K562 (cell line): ENCODE data around the gene MKS1. TPM values are rescaled to one million over a fixed set of nuclear protein-coding genes. Genes with fewer than 3 reads are reported as not detected.

Source experiments
- ATAC-seq: fragments of 200-7000 bp; cut with Tn5 transposase; 3 replicates; pipeline ENCODE4 v1.9.1; 2020; ENCODE audit warnings: moderate library complexity
- BruUV-seq: library from RNA; stranded (reverse); fragments of 400-500 nt; replicated peaks from 2 replicates; lab custom pipeline; 2021; lab: Mats Ljungman, UMichigan
- CTCF ChIA-PET: fragments of 300-600 bp; formaldehyde crosslinking; extraction: SDS; loops from one replicate; lab custom pipeline; 2021; ENCODE audit warnings: low intra/inter-chr PET ratio; lab: Yijun Ruan, JAX
- POLR2A ChIA-PET: fragments of 300-600, 350-650 bp; sonication (Branson Sonifier 250); formaldehyde crosslinking; extraction: SDS; loops from one replicate; lab custom pipeline; 2021; ENCODE audit warnings: antibody characterized with exemption, inconsistent platforms; lab: Yijun Ruan, JAX
- DNase-seq, 4 experiments: peaks; one replicate each; pipeline versions ENCODE4 v3.0.0 to v3.0.0-alpha.2; 2011 to 2018; ENCODE audit warnings: low spot score in 3 of 4, mixed read lengths in 3 of 4; ENCODE audit errors: extremely low read depth in 1 of 4
- FAIRE-seq: peaks from 2 replicates; lab custom pipeline; 2011; peaks lifted over from hg19 to GRCh38; lab: Jason Lieb, UNC
- H2AFZ ChIP-seq: 2 replicates; pipeline ENCODE4 v1.6.0; 2011; ENCODE audit warnings: low read depth, low read length, control low read depth, inconsistent platforms
- H3K27ac ChIP-seq: fragments of 200-600 bp; 3 replicates; pipeline ENCODE4 v1.8.0; 2011; ENCODE audit warnings: low read depth, mild to moderate bottlenecking, control low read depth, inconsistent platforms, low read length, moderate library complexity, mixed read lengths; ENCODE audit errors: extremely low read depth
- H3K27me3 ChIP-seq, 2 experiments: fragments of 300-600 bp in 1 of 2; 2 replicates in 1 of 2; 3 replicates in 1 of 2; pipeline versions ENCODE4 v1.6.0 to v1.8.0; 2011; ENCODE audit warnings: inconsistent platforms in 2 of 2, low read length in 2 of 2, mild to moderate bottlenecking in 1 of 2, mixed read lengths in 1 of 2, moderate library complexity in 1 of 2; ENCODE audit not compliant: control insufficient read depth in 2 of 2, insufficient read depth in 2 of 2
- H3K36me3 ChIP-seq: fragments of 300-600 bp; 3 replicates; pipeline ENCODE4 v1.8.0; 2011; ENCODE audit warnings: mild to moderate bottlenecking, low read length, inconsistent platforms; ENCODE audit not compliant: control insufficient read depth, insufficient read depth
- H3K4me1 ChIP-seq, 2 experiments: fragments of 200-600 bp in 1 of 2; replicated peaks in 1 of 2; 2 replicates in 1 of 2; 3 replicates in 1 of 2; pipeline versions ENCODE4 v1.5.1 to v1.8.0; 2011; ENCODE audit warnings: inconsistent platforms in 2 of 2, low read length in 2 of 2, mild to moderate bottlenecking in 1 of 2, mixed read lengths in 1 of 2, moderate library complexity in 1 of 2; ENCODE audit not compliant: control insufficient read depth in 2 of 2, insufficient read depth in 2 of 2
- H3K4me2 ChIP-seq: 2 replicates; pipeline ENCODE4 v1.6.1; 2011; ENCODE audit warnings: low read length, control low read depth, inconsistent platforms, mixed read lengths; ENCODE audit not compliant: insufficient read depth
- H3K4me3 ChIP-seq: fragments of 200-600 bp; sonication (generic), shearing (Covaris generic); 2 replicates; pipeline ENCODE4 v1.5.1; 2016; ENCODE audit warnings: control low read depth, inconsistent platforms
- H3K79me2 ChIP-seq: fragments of 200-600 bp; 3 replicates; pipeline ENCODE4 v1.8.0; 2011; ENCODE audit warnings: low read length, inconsistent platforms; ENCODE audit not compliant: control insufficient read depth, insufficient read depth
- H3K9ac ChIP-seq, 2 experiments: 2 replicates each; pipeline versions ENCODE4 v1.6.0 to v1.6.1; 2011; ENCODE audit warnings: low read depth in 2 of 2, low read length in 2 of 2, control low read depth in 1 of 2, inconsistent platforms in 1 of 2, mild to moderate bottlenecking in 1 of 2, mixed read lengths in 1 of 2; ENCODE audit not compliant: insufficient read depth in 1 of 2
- H3K9me1 ChIP-seq: one replicate; pipeline ENCODE4 v1.6.0; 2011; ENCODE audit warnings: inconsistent platforms, mild to moderate bottlenecking, low read length, moderate library complexity; ENCODE audit not compliant: control insufficient read depth, insufficient read depth
- H3K9me3 ChIP-seq: replicated peaks from 2 replicates; pipeline ENCODE4 v1.5.1; 2011; ENCODE audit warnings: low read depth, low read length, inconsistent platforms; ENCODE audit not compliant: control insufficient read depth, insufficient read depth
- H4K20me1 ChIP-seq: replicated peaks from 2 replicates; pipeline ENCODE4 v1.6.1; 2011; ENCODE audit warnings: low read length, inconsistent platforms, mixed read lengths; ENCODE audit not compliant: control insufficient read depth, insufficient read depth
- CBFA2T3 ChIP-seq: fragments of 450-650 bp; IDR thresholded peaks from 2 replicates; pipeline ENCODE4 v1.6.1; 2017
- CBX1 ChIP-seq: sonication (generic); IDR thresholded peaks from 2 replicates; pipeline ENCODE4 v1.6.1; 2016; ENCODE audit warnings: antibody characterized with exemption, low read depth, mild to moderate bottlenecking
- EGR1 ChIP-seq: fragments of 450-650 bp; conservative IDR thresholded peaks from 2 replicates; pipeline ENCODE4 v1.6.1; 2017; ENCODE audit warnings: mild to moderate bottlenecking
- GTF2F1 ChIP-seq: IDR thresholded peaks from 2 replicates; pipeline ENCODE4 v1.6.1; 2011; ENCODE audit warnings: low read depth, low read length, improper control_type of control experiment
- HES1 ChIP-seq: fragments of 450-650 bp; IDR thresholded peaks from 2 replicates; pipeline ENCODE4 v1.6.1; 2016; ENCODE audit warnings: low read depth, mild to moderate bottlenecking, moderate library complexity
- HMBOX1 ChIP-seq: sonication (generic); IDR thresholded peaks from 2 replicates; pipeline ENCODE4 v1.6.1; 2016
- MAZ ChIP-seq, 2 experiments: fragments of 450-650 bp in 1 of 2; sonication (generic) in 1 of 2; formaldehyde crosslinking; IDR thresholded peaks in 1 of 2; conservative IDR thresholded peaks in 1 of 2; 2 replicates each; pipeline versions ENCODE4 v1.4.0 to v1.5.0; 2020; ENCODE audit warnings: mild to moderate bottlenecking in 1 of 2, missing genetic modification reagents in 1 of 2
- MEIS2 ChIP-seq: fragments of 450-650 bp; IDR thresholded peaks from 2 replicates; pipeline ENCODE4 v1.6.1; 2014; ENCODE audit warnings: mild to moderate bottlenecking; ENCODE audit not compliant: partially characterized antibody
- PHF21A ChIP-seq: fragments of 450-650 bp; IDR thresholded peaks from 2 replicates; pipeline ENCODE4 v1.6.1; 2017; ENCODE audit warnings: low read depth, borderline replicate concordance
- RCOR1 ChIP-seq, 2 experiments: IDR thresholded peaks; 2 replicates each; pipeline ENCODE4 v1.6.1; 2012; ENCODE audit warnings: low read depth in 2 of 2, low read length in 2 of 2, borderline replicate concordance in 1 of 2, improper control_type of control experiment in 1 of 2
- TAF9B ChIP-seq: fragments of 450-650 bp; IDR thresholded peaks from 2 replicates; pipeline ENCODE4 v1.6.1; 2018; ENCODE audit warnings: mild to moderate bottlenecking; ENCODE audit not compliant: partially characterized antibody
- ZNF12 ChIP-seq: sonication (generic); formaldehyde crosslinking; IDR thresholded peaks from 2 replicates; pipeline ENCODE4 v1.4.0; 2020; ENCODE audit warnings: mild to moderate bottlenecking, missing genetic modification reagents
- ZNF232 ChIP-seq: sonication (generic); formaldehyde crosslinking; IDR thresholded peaks from 2 replicates; pipeline ENCODE4 v1.8.0; 2022; ENCODE audit warnings: mild to moderate bottlenecking, missing genetic modification reagents
- ZNF764 ChIP-seq: fragments of 250-450 bp; sonication (Bioruptor Pico); IDR thresholded peaks from 2 replicates; pipeline ENCODE4 v1.4.0; 2020; ENCODE audit warnings: low read depth, mild to moderate bottlenecking, moderate library complexity
- WGBS: fragments of 100-300 bp; shearing (Covaris generic); methylation state at CpG from one replicate; pipeline ENCODE4 v1.1.6; 2016; ENCODE audit warnings: low coverage, mixed read lengths; ENCODE audit not compliant: insufficient coverage; ENCODE audit errors: missing lambda C conversion rate; 5-methylcytosine and 5-hydroxymethylcytosine counted together
- in situ Hi-C: fragments of 300-500 bp; cut with MboI; formaldehyde crosslinking; loops from 4 replicates; pipeline ENCODE4 v1.15.0; 2018; ENCODE audit warnings: inconsistent platforms, mixed read lengths
- intact Hi-C: fragments of 100-400 bp; cut with micrococcal nuclease; formaldehyde crosslinking; loops from 2 replicates; pipeline ENCODE4 v1.14.2; 2022
- polyA plus RNA-seq, 8 experiments: library from polyadenylated mRNA; depleted of rRNA in 4 of 8; stranded (reverse) in 5 of 8; unstranded in 3 of 8; fragments of >200 nt; fragmentation: Nextera tagmentation in 2 of 8; fragmentation: Illumina TruSeq in 1 of 8; extraction: Ambion mirVana in 2 of 8; extraction: Trizol in 1 of 8; gene quantifications; 2 replicates each; pipeline versions ENCODE4 v1.2.1 to v1.2.3, GENCODE V29; 2011 to 2014; ENCODE audit warnings: inconsistent platforms in 1 of 8, missing spikeins in 1 of 8
- total RNA-seq, 7 experiments: library from RNA; depleted of rRNA in 6 of 7; stranded (reverse); fragments of >200 nt in 6 of 7; fragmentation: Illumina TruSeq in 2 of 7; extraction: Trizol in 2 of 7; gene quantifications; 2 replicates each; pipeline versions ENCODE4 v1.2.1 to v1.2.3, GENCODE V29; 2011 to 2021; ENCODE audit warnings: low replicate concordance in 1 of 7
- TF ChIP-seq, protein P1 (sequence below), 3 experiments: IDR thresholded peaks in 2 of 3; conservative IDR thresholded peaks in 1 of 3; 2 replicates each; pipeline ENCODE4 v1.5.1; 2011 to 2012; ENCODE audit warnings: low read length in 3 of 3, mild to moderate bottlenecking in 3 of 3, control low read depth in 2 of 3, improper control_type of control experiment in 1 of 3, inconsistent platforms in 1 of 3, low read depth in 1 of 3, mixed read lengths in 1 of 3, moderate library complexity in 1 of 3; ENCODE audit not compliant: insufficient read depth in 2 of 3
- TF ChIP-seq, protein P2 (sequence below), 2 experiments: fragments of 150-350 bp in 1 of 2; IDR thresholded peaks; 2 replicates each; pipeline ENCODE4 v1.6.1; 2012 to 2016; ENCODE audit warnings: low read depth in 2 of 2, low read length in 2 of 2, mild to moderate bottlenecking in 1 of 2, moderate library complexity in 1 of 2

Gene MKS1
- total and polyA plus RNA-seq, 9 of the 15 experiments (the other 6 are each of a cell fraction or from before 2014, with no cell fraction given): 16.3 to 31.0 (median 25.9) TPM

DNA sequence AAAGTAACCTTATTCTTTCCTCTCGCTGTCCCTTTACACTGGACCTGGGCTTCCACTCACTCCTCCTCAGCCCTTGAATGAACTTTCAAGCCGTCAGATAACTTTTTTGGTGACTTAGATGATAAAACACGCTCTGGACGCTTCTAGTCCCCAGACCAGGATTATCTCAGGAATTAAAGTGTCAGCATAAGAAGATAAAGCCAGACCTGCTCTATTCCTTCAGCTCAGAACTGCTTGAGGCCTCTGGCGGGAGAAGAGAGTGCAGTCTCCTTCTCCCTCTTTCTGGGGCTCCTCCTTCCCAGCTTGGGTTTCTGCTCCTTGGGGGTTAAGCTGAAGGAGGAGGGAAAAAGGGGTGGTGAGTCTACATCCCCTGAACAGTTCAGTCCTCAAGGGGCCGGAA is 25.9 kb upstream of the MKS1 start:
- no TSS peak for BruUV-seq
- peak overlapping the region in 1 of 2 experiments; percentile 53; a peak in 1 of 4 replicates for H3K9ac ChIP-seq
- H3K36me3 ChIP-seq: no peaks in the 10 kb centered on the region
- H3K27me3 ChIP-seq: peaks cover 7 to 22% of the 10 kb centered on the region in 2 experiments
- DNase-seq (peak in 2 of 4 experiments; percentile 37 to 53), FAIRE-seq (peak; percentile 76), ATAC-seq (peak; percentile 58)
- no peaks in the 10 kb centered on the region for H3K9me1 ChIP-seq
- 3% methylated on average over 4 of the region's 6 CpGs for WGBS
- no peaks in the 10 kb centered on the region for H3K79me2 ChIP-seq
- H3K4me3 ChIP-seq: no peak overlapping the region
- H3K4me2 ChIP-seq: peak overlapping the region; percentile 50
- no peaks in the 10 kb centered on the region for H4K20me1 ChIP-seq
- POLR2A ChIA-PET: interaction anchor here (0.6 to 1.4 kb wide), 6 partner anchors 9 to 424 kb away, joined by 3 to 6 read pairs (median 3); no protein-coding TSS in a partner anchor
- intact Hi-C loops (no loop called here), in situ Hi-C loops (no loop called here)
- H3K27ac ChIP-seq: no peak overlapping the region
- no peaks in the 10 kb centered on the region; the same call in 1 of the 2 replicates for H3K9me3 ChIP-seq
- CTCF ChIA-PET: no interaction called here
- H3K4me1 ChIP-seq: peaks cover 16 to 22% of the 10 kb centered on the region in 2 experiments
- peak overlapping the region; percentile 18 for H2AFZ ChIP-seq
- TF ChIP-seq MAZ (CRISPR knock-in tag; conservative IDR thresholded peaks at IDR 0.05 in 1 of 2, IDR thresholded peaks at IDR 0.05 in 1 of 2) (no peak), ZNF764 (CRISPR knock-in tag) (no peak), ZNF232 (CRISPR knock-in tag) (no peak), PHF21A (no peak), MEIS2 (peak; percentile 14), RCOR1 (IDR thresholded peaks at IDR 0.05; ENCODE audit: borderline replicate concordance in 1 of 2, low read depth in 2 of 2, low read length in 2 of 2) (peak in 1 of 2 experiments; percentile 51; a peak in 1 of 4 replicates), CBX1 (no peak), HES1 (no peak), TAF9B (no peak), EGR1 (no peak), HMBOX1 (peak; percentile 77), GTF2F1 (no peak), CBFA2T3 (peak; percentile 31; the same call in 1 of the 2 replicates), ZNF12 (no peak)
- TF ChIP-seq, protein P1, sequence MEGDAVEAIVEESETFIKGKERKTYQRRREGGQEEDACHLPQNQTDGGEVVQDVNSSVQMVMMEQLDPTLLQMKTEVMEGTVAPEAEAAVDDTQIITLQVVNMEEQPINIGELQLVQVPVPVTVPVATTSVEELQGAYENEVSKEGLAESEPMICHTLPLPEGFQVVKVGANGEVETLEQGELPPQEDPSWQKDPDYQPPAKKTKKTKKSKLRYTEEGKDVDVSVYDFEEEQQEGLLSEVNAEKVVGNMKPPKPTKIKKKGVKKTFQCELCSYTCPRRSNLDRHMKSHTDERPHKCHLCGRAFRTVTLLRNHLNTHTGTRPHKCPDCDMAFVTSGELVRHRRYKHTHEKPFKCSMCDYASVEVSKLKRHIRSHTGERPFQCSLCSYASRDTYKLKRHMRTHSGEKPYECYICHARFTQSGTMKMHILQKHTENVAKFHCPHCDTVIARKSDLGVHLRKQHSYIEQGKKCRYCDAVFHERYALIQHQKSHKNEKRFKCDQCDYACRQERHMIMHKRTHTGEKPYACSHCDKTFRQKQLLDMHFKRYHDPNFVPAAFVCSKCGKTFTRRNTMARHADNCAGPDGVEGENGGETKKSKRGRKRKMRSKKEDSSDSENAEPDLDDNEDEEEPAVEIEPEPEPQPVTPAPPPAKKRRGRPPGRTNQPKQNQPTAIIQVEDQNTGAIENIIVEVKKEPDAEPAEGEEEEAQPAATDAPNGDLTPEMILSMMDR (IDR thresholded peaks at IDR 0.05 in 2 of 3, conservative IDR thresholded peaks at IDR 0.05 in 1 of 3; ENCODE audit: insufficient read depth in 2 of 3, low read depth in 1 of 3, low read length in 3 of 3): peak in 1 of 3 experiments; percentile 13; a peak in 1 of 6 replicates
- TF ChIP-seq, protein P2, sequence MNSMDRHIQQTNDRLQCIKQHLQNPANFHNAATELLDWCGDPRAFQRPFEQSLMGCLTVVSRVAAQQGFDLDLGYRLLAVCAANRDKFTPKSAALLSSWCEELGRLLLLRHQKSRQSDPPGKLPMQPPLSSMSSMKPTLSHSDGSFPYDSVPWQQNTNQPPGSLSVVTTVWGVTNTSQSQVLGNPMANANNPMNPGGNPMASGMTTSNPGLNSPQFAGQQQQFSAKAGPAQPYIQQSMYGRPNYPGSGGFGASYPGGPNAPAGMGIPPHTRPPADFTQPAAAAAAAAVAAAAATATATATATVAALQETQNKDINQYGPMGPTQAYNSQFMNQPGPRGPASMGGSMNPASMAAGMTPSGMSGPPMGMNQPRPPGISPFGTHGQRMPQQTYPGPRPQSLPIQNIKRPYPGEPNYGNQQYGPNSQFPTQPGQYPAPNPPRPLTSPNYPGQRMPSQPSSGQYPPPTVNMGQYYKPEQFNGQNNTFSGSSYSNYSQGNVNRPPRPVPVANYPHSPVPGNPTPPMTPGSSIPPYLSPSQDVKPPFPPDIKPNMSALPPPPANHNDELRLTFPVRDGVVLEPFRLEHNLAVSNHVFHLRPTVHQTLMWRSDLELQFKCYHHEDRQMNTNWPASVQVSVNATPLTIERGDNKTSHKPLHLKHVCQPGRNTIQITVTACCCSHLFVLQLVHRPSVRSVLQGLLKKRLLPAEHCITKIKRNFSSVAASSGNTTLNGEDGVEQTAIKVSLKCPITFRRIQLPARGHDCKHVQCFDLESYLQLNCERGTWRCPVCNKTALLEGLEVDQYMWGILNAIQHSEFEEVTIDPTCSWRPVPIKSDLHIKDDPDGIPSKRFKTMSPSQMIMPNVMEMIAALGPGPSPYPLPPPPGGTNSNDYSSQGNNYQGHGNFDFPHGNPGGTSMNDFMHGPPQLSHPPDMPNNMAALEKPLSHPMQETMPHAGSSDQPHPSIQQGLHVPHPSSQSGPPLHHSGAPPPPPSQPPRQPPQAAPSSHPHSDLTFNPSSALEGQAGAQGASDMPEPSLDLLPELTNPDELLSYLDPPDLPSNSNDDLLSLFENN (IDR thresholded peaks at IDR 0.05; ENCODE audit: low read depth in 2 of 2, low read length in 2 of 2): no peak
